IPS DF 6.9 (cell line): ENCODE results near the gene PDIA5.
"Not testable (repeated sequence)": the region's sequence is repeated elsewhere in the genome, so short reads cannot be mapped to it uniquely, and the experiment has no call there.

Source experiments
- DNase-seq: peaks from one replicate; pipeline ENCODE4 v3.0.0-alpha.2; 2013; ENCODE audit warnings: low read depth, low spot score
- H3K27ac ChIP-seq: one replicate; pipeline ENCODE4 v1.5.1; 2013; ENCODE audit warnings: low read length, control low read depth
- H3K27me3 ChIP-seq: 2 replicates; pipeline ENCODE4 v1.6.1; 2013; ENCODE audit warnings: mild to moderate bottlenecking, low read length; ENCODE audit not compliant: control insufficient read depth, insufficient read depth
- H3K36me3 ChIP-seq: 2 replicates; pipeline ENCODE4 v1.6.1; 2013; ENCODE audit warnings: low read length; ENCODE audit not compliant: control insufficient read depth, insufficient read depth
- H3K4me1 ChIP-seq: 2 replicates; pipeline ENCODE4 v1.6.1; 2013; ENCODE audit warnings: low read length; ENCODE audit not compliant: control insufficient read depth, insufficient read depth
- H3K4me3 ChIP-seq: 2 replicates; pipeline ENCODE4 v1.5.1; 2013; ENCODE audit warnings: mild to moderate bottlenecking, low read length
- H3K9me3 ChIP-seq: 2 replicates; pipeline ENCODE4 v1.6.1; 2013; ENCODE audit warnings: low read length, inconsistent platforms; ENCODE audit not compliant: control insufficient read depth, insufficient read depth
- WGBS: extraction: QIAGEN DNeasy Blood & Tissue Kit; methylation state at CpG from one replicate; pipeline ENCODE4 v1.1.7; 2013; ENCODE audit warnings: mixed read lengths, missing lambda C conversion rate; ENCODE audit not compliant: insufficient read length, insufficient coverage; 5-methylcytosine and 5-hydroxymethylcytosine counted together

PDIA5 gene

DNA sequence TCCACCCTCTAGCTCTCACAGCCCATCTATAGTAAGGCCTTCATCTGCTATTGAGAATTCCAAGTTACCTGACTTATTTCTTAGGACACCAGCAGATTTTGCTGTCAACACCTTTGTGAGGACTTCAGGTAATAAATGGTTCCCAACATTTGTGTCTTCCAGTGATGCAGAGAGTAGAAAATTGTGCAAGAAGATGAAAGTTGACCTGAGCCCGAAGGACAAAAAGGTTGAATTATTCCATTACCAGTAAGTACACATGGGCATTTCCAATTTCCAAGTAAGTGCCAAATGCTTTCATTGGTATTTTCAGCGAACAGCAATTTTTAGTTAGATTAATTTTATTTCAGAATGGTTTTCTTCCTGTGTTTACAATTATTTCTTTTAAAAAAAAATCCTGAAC, 35.4 kb downstream of the PDIA5 start:
- Histone ChIP-seq H3K4me3 (no peak overlapping the region), H3K4me1 (peaks cover 4% of the 10 kb centered on the region; the same call in 1 of the 2 replicates), H3K27ac (no peak overlapping the region), H3K36me3 (peaks cover 8% of the 10 kb centered on the region; the same call in 1 of the 2 replicates), H3K27me3 (no peaks in the 10 kb centered on the region), H3K9me3 (no peaks in the 10 kb centered on the region)
- DNase-seq, result no peak
- no CpG with 5 or more reads among the region's 2 CpGs for WGBS

DNA sequence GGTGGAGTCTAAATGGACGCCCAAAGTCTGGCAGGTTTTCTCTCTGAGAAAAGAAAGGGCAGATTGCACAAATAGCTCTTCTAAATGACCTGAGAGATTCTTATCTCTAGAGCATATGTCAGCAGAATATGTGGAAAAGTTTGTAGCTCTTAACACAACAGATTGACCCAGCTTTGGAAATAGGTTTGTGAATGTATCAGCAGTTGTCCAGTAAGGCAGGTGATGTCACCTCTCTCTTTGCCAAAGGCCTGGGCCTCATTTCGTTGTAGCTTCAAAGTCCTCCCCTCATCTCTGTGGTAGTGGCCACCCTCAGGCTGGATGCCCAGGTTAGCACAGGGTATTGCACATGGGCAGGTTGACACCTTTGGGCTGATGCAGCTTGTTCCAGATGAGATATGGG, 36.0 kb downstream of the PDIA5 start:
- Histone ChIP-seq H3K4me1 (peaks cover 4% of the 10 kb centered on the region; the same call in 1 of the 2 replicates), H3K4me3 (no peak overlapping the region), H3K27me3 (no peaks in the 10 kb centered on the region), H3K9me3 (no peaks in the 10 kb centered on the region), H3K27ac (no peak overlapping the region), H3K36me3 (peaks cover 8% of the 10 kb centered on the region; the same call in 1 of the 2 replicates)
- WGBS, result no CpG with 5 or more reads among the region's 2 CpGs
- DNase-seq, result no peak

DNA sequence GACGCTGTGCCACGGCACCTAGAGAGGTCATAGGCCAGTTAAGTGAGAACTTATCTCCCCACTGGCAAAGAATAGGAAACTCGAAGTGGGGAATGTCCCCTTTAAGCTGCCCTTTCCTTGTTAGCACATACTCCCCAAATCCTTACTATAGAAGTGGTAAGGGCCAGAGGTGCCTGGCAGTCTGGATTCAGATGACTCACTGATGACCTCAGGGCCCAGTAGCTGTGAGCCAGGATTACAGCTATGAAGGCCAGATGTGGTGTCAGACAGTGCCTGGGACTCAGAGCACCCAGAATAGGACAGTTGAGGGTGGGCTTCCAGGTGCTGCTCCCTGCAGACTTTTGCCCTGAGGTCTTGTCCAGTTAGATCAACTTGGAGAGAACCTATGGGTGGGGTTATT, 37.7 kb downstream of the PDIA5 start:
- no peak for DNase-seq
- Histone ChIP-seq H3K27ac (no peak overlapping the region), H3K36me3 (peaks cover 8% of the 10 kb centered on the region)

DNA sequence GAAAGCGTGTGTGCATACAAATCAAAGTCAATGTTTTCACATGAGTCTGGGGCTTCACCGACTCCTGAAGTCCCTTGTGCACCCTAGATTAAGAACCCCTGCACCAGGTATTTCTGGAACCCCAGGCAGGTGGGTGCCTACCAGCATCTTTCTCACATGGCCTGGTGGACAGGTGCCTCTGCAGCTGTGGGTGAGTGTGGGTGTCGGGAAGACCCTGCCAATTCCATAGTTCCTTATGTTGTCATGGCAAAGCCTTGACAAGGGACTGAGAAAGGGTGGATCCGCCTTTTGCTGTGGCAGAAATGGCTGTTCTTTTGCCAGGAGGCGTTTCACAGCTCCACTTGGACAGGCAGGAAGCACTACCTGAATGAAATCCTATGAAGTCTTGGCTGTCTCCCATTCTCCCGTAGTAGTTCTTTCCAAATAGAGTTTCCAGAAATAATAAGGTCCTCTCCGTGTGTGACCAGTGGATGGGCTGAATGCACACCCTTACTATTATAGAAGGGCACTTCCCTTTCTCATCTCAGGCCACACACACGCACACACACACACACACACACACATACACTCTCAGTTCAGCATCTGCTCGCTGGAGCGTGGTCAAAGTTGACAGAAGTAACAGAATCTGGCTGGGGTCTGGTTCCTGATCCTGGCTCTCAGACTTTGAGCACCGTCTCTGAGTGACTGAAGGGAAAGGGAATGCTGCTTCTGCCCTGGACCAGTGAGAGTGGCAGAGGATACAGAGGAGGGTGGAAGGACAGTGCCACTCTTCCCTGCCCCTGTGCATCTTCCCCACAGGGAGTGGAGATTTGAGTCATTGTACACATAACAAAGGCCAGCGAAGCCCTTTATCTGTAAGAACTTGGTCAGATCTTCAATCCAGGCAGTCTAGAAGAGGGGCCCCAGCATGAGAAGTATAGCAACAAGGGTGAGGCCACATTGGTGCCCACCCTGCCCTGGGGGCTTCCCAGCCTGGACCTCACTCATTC, 38.7 kb downstream of the PDIA5 start:
- no peak overlapping the region for H3K27ac ChIP-seq
- DNase-seq, result no peak
- no CpG with 5 or more reads among the region's 12 CpGs for WGBS
- H3K4me1 ChIP-seq, result no peaks in the 10 kb centered on the region
- H3K27me3 ChIP-seq, result no peaks in the 10 kb centered on the region
- H3K9me3 ChIP-seq, result no peaks in the 10 kb centered on the region
- no peak overlapping the region for H3K4me3 ChIP-seq
- H3K36me3 ChIP-seq, result peaks cover 8% of the 10 kb centered on the region

More for the DNA sequence above, 37.7 kb downstream of the PDIA5 start:
- no peaks in the 10 kb centered on the region for H3K27me3 ChIP-seq
- no peak overlapping the region for H3K4me3 ChIP-seq
- H3K4me1 ChIP-seq, result 0 out of 2 replicates have a peak, but pooled peaks cover 2% of the 10 kb centered on the region
- no CpG with 5 or more reads among the region's 3 CpGs for WGBS
- H3K9me3 ChIP-seq, result no peaks in the 10 kb centered on the region

DNA sequence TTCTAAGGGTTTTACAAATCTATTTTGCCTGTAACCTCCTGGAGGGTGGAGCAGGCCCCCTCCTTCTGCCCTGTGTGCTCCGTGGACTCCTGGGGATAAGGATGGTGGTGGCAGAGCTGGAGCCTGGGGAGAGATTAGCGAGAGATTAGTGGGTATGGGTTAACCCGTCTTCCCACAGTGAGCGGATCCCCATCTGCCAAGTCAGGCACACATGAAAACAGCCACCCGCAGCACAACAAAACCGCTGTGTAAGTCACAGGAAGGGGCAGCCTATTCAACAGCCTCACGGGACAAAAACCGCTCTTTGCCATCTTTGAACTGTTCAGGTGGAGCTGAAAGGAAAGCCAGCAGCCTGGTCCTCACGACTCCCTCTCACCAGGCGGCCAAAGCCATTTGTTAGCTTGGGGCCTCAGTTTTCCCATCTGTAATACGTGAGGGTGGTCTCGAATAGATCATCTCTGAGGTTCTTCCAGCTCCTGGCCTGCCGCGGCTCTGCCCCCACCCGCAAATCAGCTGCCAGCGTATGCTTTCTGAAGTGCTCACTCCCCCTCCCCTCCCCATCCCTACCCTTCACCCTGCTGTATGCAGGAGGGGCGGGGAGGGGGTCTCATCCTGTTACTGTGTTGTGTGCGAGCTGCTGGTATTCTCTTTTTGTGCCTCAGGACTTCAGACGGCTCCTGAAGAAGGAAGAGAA, 43.6 kb downstream of the PDIA5 start:
- Histone ChIP-seq H3K36me3 (peaks cover 8% of the 10 kb centered on the region), H3K4me3 (no peak overlapping the region), H3K27ac (no peak overlapping the region), H3K27me3 (no peaks in the 10 kb centered on the region), H3K4me1 (no peaks in the 10 kb centered on the region), H3K9me3 (no peaks in the 10 kb centered on the region)
- DNase-seq, result no peak
- no CpG with 5 or more reads among the region's 19 CpGs for WGBS

DNA sequence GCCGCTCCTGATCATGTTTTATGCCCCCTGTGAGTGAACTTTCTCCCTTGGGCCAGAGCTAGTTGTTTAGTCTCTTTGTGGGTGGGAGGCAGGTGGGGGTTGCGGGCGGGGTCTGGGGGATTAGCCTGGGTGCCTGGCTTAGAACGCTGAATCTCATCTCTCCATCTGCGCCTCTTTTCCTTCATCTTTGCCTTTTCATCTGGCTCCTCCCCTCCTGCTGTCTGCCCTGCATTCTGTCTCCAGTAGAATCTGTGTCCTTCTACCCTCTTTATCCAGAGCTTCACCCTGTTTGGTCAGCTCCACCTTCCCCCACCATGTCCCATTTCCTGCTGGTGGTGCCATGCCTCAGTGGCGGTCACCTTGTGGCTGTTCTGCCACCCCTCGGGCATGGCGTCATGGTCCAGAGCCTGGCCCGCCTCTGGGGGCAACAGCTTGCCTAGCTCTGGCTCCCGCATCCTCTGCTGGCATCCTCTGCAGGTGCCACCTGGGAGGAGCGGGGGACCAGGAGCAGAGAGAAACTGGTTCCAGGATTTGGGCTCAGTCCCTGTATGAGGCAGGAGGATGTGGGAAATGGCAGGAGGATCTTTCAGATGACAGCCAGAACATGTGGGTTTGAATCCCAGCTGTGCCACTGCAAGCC, 44.3 kb downstream of the PDIA5 start:
- H3K36me3 ChIP-seq, result peaks cover 3% of the 10 kb centered on the region; the same call in 1 of the 2 replicates
- H3K9me3 ChIP-seq, result no peaks in the 10 kb centered on the region
- no CpG with 5 or more reads among the region's 11 CpGs for WGBS
- no peaks in the 10 kb centered on the region for H3K4me1 ChIP-seq
- H3K27me3 ChIP-seq, result no peaks in the 10 kb centered on the region
- no peak for DNase-seq
- H3K27ac ChIP-seq, result no peak overlapping the region
- no peak overlapping the region for H3K4me3 ChIP-seq

DNA sequence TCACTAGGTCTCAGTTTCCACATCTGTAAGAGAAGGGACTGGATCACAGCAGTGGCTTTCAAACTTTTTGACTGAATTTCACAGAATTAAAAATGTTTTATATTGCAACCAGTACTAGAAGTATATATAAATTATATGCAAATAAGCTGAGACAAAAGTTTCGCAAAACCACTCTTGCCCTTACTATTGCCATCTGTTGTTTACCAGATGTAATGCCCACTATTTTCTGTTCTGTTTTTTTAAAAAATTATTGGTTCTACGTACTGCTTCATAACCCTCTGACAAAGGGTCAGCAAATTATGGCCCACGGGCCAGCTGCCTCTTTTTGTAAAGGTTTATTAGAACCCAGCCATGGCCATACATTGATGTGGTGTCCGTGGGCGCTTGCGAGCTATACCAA, 44.8 kb downstream of the PDIA5 start:
- no peak overlapping the region for H3K4me3 ChIP-seq
- H3K9me3 ChIP-seq, result no peaks in the 10 kb centered on the region
- no peaks in the 10 kb centered on the region for H3K27me3 ChIP-seq
- no peaks in the 10 kb centered on the region for H3K4me1 ChIP-seq
- no peak for DNase-seq
- H3K27ac ChIP-seq, result no peak overlapping the region
- H3K36me3 ChIP-seq, result peaks cover 3% of the 10 kb centered on the region; the same call in 1 of the 2 replicates
- WGBS, result no CpG with 5 or more reads among the region's 6 CpGs

DNA sequence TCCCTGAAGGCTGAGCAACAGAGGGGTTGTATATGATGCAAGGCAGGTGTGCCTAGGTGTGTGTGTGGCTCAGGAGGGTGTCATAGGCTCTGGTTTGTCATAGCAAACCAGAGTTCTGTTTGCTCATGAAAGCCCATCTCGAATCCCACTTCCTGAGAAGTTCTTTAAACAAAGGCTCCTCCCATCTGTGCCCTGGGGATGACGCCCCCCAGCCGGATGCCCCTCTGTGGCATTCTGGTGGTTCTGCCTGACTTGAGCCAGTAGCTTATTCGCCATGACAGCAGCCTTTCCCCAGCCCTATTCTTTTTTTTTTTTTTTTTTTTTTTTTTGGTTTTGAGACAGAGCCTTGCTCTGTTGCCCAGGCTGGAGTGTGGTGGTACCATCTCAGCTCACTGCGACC, 45.4 kb downstream of the PDIA5 start:
- H3K27me3 ChIP-seq, result no peaks in the 10 kb centered on the region
- no peak for DNase-seq
- no peak overlapping the region for H3K4me3 ChIP-seq
- no peaks in the 10 kb centered on the region for H3K4me1 ChIP-seq
- no peak overlapping the region for H3K27ac ChIP-seq
- no CpG with 5 or more reads among the region's 5 CpGs for WGBS
- no peaks in the 10 kb centered on the region for H3K9me3 ChIP-seq
- H3K36me3 ChIP-seq, result peaks cover 3% of the 10 kb centered on the region; the same call in 1 of the 2 replicates

DNA sequence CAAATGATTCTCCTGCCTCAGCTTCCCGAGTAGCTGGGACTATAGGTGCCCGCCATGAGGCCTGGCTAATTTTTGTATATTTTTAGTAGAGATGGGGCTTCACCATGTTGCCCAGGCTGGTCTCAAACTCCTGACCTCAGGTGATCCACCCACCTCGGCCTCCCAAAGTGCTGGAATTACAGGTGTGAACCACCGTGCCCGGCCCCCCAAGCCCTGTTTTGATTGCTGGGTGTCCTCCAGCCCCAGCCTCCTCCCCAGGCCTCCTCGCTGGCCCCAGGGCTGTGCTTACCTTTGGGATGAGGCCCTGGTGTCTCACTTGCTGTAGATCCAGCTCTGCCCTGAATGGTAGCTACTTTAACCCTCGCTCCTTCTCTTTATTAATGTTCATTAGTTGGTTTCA, 45.8 kb downstream of the PDIA5 start:
- H3K4me3 ChIP-seq, H3K9me3 ChIP-seq, H3K4me1 ChIP-seq, H3K36me3 ChIP-seq, H3K27ac ChIP-seq, DNase-seq, H3K27me3 ChIP-seq: not testable (repeated sequence)
- no CpG with 5 or more reads among the region's 7 CpGs for WGBS

DNA sequence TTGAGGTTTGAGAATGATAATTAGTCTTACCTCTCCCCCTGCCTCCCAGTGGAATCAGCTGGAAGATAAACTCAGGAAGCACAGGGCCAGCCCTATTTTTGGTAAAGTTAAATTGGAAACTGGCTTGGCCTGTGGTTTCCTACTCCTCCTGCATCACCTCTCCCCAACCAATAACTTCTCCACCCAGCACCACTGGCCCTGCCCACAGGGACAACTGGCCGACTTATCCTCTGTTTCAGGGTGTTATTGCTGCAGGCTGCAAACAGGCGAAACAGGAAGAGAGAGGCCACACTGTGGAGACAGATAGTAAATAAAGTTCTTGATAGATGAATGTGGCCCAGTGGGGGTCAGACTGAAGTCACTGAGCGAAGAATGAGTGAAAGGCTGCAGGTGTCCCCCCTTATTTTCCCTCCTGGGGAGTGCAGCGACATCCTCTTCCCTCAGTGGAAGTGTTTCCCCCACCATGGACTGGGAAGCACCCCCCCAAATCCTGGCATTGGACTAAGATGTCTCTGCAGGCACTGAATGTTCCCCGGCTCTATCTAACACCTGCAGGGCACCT, 47.1 kb downstream of the PDIA5 start:
- Histone ChIP-seq H3K4me1 (no peaks in the 10 kb centered on the region), H3K27me3 (no peaks in the 10 kb centered on the region), H3K9me3 (no peaks in the 10 kb centered on the region), H3K4me3 (no peak overlapping the region), H3K27ac (no peak overlapping the region), H3K36me3 (peaks cover 3% of the 10 kb centered on the region; the same call in 1 of the 2 replicates)
- DNase-seq, result no peak
- WGBS, result no CpG with 5 or more reads among the region's 5 CpGs
